ENCODE measurements around the gene ACTRT1. TPM values are rescaled to one million over a fixed set of nuclear protein-coding genes. Genes with fewer than 3 reads are reported as not detected.

Gene ACTRT1
- total RNA-seq, result not detected in 2 replicates

DNA sequence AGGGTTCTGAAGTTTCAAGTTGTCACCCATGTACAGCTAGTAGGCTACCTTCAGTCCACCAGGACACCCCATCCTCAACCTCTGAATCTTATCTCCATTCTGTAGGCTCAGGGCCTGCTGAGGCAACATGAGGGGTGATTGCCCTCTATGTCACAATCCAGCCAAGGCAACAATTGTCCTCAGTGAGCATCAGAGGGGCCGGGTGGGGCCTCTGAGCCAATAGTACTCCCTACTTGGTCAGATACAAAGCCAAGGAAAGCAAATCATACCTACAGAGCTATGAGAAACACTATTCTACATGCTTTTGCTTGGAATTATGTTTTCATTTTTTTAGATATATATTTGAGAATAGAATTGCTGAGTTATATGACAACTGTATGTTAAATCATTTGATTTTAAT lies at the start of gene ACTRT1:
TSS of gene ACTRT1 (minus strand) at position 101 of the 400 bp plus-strand sequence. CDS start 197 bp downstream, outside the sequence.
- no peaks in the 10 kb centered on the region for H3K36me3 Mint-ChIP-seq (ENCODE audit: low read depth)
- no peaks in the 10 kb centered on the region for H3K27me3 Mint-ChIP-seq
- H3K4me3 Mint-ChIP-seq, result no peak within 1 kb of the TSS
- TF ChIP-seq, protein P1, sequence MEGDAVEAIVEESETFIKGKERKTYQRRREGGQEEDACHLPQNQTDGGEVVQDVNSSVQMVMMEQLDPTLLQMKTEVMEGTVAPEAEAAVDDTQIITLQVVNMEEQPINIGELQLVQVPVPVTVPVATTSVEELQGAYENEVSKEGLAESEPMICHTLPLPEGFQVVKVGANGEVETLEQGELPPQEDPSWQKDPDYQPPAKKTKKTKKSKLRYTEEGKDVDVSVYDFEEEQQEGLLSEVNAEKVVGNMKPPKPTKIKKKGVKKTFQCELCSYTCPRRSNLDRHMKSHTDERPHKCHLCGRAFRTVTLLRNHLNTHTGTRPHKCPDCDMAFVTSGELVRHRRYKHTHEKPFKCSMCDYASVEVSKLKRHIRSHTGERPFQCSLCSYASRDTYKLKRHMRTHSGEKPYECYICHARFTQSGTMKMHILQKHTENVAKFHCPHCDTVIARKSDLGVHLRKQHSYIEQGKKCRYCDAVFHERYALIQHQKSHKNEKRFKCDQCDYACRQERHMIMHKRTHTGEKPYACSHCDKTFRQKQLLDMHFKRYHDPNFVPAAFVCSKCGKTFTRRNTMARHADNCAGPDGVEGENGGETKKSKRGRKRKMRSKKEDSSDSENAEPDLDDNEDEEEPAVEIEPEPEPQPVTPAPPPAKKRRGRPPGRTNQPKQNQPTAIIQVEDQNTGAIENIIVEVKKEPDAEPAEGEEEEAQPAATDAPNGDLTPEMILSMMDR (IDR thresholded peaks at IDR 0.05), result no peak
- ATAC-seq (ENCODE audit: low read depth) (no peak), DNase-seq (no peak)
- intact Hi-C loops (cut with micrococcal nuclease), result no loop called here
- no peaks in the 10 kb centered on the region for H3K4me1 Mint-ChIP-seq
- ChIA-PET CTCF (no interaction called here), POLR2A (no interaction called here)
- H3K9me3 Mint-ChIP-seq, result no peaks in the 10 kb centered on the region
- no peak within 1 kb of the TSS for H3K27ac Mint-ChIP-seq

DNA sequence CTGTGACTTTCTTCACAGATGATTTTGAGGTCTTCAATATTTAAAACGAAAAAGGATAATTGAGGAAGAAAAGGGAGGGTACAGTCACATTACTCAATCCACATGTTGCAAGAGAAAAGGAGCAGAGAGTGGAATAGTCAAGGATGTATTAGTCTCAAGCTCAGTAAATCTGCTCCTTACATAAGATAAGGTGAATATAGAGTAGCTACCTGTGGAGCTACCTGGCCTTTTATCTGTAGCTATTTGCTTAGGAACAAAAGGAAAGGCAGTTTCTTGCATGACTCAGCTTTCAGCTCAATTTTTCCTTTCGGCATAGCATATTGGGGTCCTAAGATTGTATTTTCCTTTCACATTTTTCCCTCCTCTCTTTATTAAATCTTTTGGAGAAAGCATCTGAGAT lies 26.3 kb upstream of the ACTRT1 start:
- Mint-ChIP-seq H3K4me3 (no peak overlapping the region), H3K9me3 (no peaks in the 10 kb centered on the region), H3K27me3 (no peaks in the 10 kb centered on the region), H3K4me1 (no peaks in the 10 kb centered on the region), H3K36me3 (ENCODE audit: low read depth) (no peaks in the 10 kb centered on the region), H3K27ac (no peak overlapping the region)
- no peak for ATAC-seq (ENCODE audit: low read depth)
- DNase-seq, result no peak
- intact Hi-C loops (cut with micrococcal nuclease), result no loop called here
- ChIA-PET CTCF (no interaction called here), POLR2A (no interaction called here)
- TF ChIP-seq, protein P1 (IDR thresholded peaks at IDR 0.05), result no peak

DNA sequence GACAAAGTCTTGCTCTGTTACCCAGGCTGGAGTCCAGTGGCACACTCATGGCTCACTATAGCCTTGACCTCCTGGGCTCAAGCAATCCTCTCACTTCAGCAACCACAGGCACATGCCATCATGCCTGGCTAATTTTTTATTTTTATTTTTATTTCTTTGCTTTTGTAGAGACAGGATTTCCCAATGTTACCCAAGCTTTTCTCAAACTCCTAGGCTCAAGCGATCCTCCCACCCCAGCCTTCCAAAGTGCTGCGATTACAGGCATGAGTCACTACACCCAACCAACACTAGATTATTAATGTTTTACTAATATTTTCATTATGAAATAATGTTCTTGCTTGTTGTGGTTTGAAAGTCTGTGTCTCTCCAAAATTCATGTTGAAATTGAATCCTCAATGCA lies 5.2 kb upstream of the ACTRT1 start:
- no peaks in the 10 kb centered on the region for H3K9me3 Mint-ChIP-seq
- H3K36me3 Mint-ChIP-seq (ENCODE audit: low read depth), result no peaks in the 10 kb centered on the region
- no peaks in the 10 kb centered on the region for H3K27me3 Mint-ChIP-seq
- DNase-seq, result no peak
- no peak for ATAC-seq (ENCODE audit: low read depth)
- intact Hi-C loops (cut with micrococcal nuclease), result no loop called here
- H3K27ac Mint-ChIP-seq, result no peak overlapping the region
- ChIA-PET POLR2A (no interaction called here), CTCF (no interaction called here)
- H3K4me1 Mint-ChIP-seq, result no peaks in the 10 kb centered on the region
- no peak overlapping the region for H3K4me3 Mint-ChIP-seq
- TF ChIP-seq, protein P1 (IDR thresholded peaks at IDR 0.05), result no peak

DNA sequence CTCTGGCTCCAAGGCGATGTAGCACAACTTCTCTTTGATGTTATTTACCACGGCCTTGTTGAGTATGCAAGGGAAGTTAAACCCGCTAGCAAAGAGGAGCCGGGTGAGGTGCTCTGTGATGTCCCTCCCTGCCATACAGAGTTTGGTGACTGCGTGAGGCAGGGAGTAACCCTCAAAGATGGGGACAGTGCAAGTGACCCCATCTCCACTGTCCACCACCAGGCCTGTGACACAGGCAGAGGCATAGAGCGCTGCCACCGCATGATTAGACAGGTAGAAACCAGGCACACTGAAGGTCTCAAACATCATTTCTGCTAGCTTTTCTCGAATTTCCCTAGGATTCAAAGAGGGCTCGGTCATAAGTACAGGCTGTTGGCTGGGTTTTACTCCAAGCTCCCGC lies 677 bp downstream of the ACTRT1 start:
- no peaks in the 10 kb centered on the region for H3K36me3 Mint-ChIP-seq (ENCODE audit: low read depth)
- H3K4me3 Mint-ChIP-seq, result no peak overlapping the region
- no peaks in the 10 kb centered on the region for H3K9me3 Mint-ChIP-seq
- ChIA-PET CTCF (no interaction called here), POLR2A (no interaction called here)
- intact Hi-C loops (cut with micrococcal nuclease), result no loop called here
- H3K27me3 Mint-ChIP-seq, result no peaks in the 10 kb centered on the region
- H3K27ac Mint-ChIP-seq, result no peak overlapping the region
- no peaks in the 10 kb centered on the region for H3K4me1 Mint-ChIP-seq
- DNase-seq (no peak), ATAC-seq (ENCODE audit: low read depth) (no peak)
- TF ChIP-seq, protein P1 (IDR thresholded peaks at IDR 0.05), result no peak

DNA sequence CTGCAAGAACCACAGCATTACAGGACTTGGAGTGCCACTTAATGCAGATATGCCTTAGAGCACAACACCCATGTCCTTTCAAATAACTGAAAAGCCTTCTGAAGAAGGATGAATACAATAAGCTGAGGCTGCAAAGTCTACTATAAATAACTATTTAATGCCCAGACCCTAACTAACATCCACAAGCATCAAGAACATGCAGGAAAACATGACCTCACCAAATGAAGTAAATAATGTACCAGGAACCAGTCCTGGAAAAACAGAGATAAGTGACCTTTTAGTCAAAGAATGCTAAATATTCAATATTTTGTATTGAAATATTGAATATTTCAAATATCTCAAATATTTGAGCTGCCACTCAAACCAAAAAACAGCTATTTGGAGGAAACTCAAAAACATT lies 16.9 kb downstream of the ACTRT1 start:
- CTCF ChIA-PET, result no interaction called here
- no peaks in the 10 kb centered on the region for H3K27me3 Mint-ChIP-seq
- no peaks in the 10 kb centered on the region for H3K4me1 Mint-ChIP-seq
- POLR2A ChIA-PET, result no interaction called here
- no peaks in the 10 kb centered on the region for H3K9me3 Mint-ChIP-seq
- intact Hi-C loops (cut with micrococcal nuclease), result no loop called here
- TF ChIP-seq, protein P1 (IDR thresholded peaks at IDR 0.05), result no peak
- DNase-seq (no peak), ATAC-seq (ENCODE audit: low read depth) (no peak)
- H3K27ac Mint-ChIP-seq, result no peak overlapping the region
- H3K36me3 Mint-ChIP-seq (ENCODE audit: low read depth), result no peaks in the 10 kb centered on the region
- H3K4me3 Mint-ChIP-seq, result no peak overlapping the region
